Activated CD4-positive, alpha-beta T cell treated with anti-CD3 and anti-CD28 coated beads, Interleukin-2, amount 50 U/mL, for 4 hours (primary cell): ENCODE data around the gene SARM1.

Source experiments
- DNase-seq, 2 experiments: peaks; one replicate each; pipeline ENCODE4 v3.0.0-alpha.2; 2020

Gene SARM1

GRCh38 chr17:28369684-28370034 lies 1.8 kb upstream of the SARM1 start:
- DNase-seq = no peak

GRCh38 chr17:28370035-28370743 lies 1.3 kb upstream of the SARM1 start, which contains the start of gene VTN:
Gene VTN (minus strand): TSS chr17:28370307. CDS start chr17:28370203, 104 bp downstream.
- no peak for DNase-seq

DNA sequence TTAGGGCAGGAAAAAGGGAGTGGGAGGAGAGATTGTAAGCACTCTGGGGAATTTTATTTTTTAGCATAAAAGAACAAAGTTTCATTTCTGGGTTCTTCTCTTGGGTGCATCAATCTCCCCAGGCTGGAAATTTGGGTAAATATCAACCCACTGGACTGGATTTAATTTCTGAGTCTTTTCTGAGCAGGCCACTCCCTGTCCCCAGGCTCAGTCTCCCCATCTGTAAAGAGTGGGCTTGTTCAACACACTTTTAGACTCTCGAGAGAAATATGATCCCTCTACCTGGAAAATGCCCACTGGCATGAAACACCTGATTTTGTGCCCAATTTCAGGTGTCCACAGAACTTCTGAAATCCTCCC lies 770 bp upstream of the SARM1 start:
- DNase-seq = no peak

DNA sequence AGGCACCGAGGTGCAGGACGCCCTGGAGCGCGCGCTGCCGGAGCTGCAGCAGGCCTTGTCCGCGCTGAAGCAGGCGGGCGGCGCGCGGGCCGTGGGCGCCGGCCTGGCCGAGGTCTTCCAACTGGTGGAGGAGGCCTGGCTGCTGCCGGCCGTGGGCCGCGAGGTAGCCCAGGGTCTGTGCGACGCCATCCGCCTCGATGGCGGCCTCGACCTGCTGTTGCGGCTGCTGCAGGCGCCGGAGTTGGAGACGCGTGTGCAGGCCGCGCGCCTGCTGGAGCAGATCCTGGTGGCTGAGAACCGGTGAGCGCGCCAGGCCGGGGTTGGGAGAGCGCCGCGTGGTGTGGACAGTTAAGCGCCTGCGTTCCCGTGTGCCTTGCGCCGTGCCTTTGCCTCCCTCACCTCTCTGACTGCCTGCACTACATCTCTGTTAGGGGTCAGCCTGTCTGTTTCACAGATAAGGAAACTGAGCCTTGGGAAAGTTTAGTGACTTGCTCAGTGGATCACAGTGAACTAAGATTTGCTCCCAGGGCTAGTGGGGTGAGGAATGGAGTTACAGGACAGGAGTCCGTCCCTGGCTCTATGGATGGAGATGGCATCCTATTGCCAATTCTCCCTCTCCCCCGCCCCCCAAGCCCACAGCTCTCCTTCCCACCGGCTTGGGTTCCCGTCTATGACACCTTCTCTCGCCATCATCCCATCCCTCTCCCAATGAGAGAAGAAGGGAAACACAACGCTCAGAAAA lies 880 bp downstream of the SARM1 start:
- DNase-seq = no peak

DNA sequence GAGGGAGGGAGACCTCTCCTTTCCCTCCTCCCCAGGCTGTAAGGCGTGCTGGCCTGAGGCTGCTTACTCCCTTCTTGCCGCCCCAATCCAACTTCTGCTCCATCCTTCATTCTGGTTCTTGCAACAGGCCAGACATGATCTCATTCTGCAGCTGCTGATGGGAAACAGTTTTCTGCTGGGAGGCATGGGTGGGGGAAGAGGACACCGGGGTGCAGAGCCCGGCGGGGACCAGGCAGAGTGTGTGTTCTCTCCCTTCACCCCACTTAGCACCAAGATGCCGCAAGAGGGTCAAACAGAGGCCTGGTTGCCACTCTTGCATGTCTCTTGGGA lies 1.4 kb downstream of the SARM1 start:
- no peak for DNase-seq

GRCh38 chr17:28379814-28380801 lies 8.6 kb downstream of the SARM1 start:
- DNase-seq = no peak

GRCh38 chr17:28381141-28381825 lies 9.8 kb downstream of the SARM1 start:
- DNase-seq = no peak

DNA sequence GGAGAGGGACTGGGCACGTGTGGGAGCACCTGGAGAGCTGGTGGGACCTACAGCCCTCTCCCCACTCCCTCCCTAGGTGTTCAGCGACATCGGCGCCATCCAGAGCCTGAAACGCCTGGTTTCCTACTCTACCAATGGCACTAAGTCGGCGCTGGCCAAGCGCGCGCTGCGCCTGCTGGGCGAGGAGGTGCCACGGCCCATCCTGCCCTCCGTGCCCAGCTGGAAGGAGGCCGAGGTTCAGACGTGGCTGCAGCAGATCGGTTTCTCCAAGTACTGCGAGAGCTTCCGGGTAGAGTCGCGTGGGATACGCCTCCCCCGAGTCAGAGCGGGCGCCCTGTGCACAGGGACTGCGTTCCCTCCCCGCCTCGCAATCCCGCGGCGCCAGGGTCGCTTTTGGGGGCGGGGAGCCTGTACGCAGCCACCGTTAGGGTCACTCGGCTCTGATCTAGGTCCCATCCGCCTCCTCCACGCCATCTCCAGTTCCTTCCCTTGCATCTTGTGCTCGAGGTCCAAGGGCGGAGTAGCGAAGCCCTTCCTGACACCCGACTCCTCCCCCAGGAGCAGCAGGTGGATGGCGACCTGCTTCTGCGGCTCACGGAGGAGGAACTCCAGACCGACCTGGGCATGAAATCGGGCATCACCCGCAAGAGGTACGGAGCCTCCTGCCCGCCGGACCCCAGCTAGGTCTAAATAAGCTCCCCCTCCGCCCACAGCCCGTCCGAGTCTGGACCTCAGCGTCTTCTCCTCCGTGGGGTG lies 13.0 kb downstream of the SARM1 start:
- peak; percentile 49 to 52 for DNase-seq

GRCh38 chr17:28385037-28385400 lies 13.5 kb downstream of the SARM1 start:
- no peak for DNase-seq

GRCh38 chr17:28385406-28385805 lies 13.9 kb downstream of the SARM1 start:
- no peak for DNase-seq

DNA sequence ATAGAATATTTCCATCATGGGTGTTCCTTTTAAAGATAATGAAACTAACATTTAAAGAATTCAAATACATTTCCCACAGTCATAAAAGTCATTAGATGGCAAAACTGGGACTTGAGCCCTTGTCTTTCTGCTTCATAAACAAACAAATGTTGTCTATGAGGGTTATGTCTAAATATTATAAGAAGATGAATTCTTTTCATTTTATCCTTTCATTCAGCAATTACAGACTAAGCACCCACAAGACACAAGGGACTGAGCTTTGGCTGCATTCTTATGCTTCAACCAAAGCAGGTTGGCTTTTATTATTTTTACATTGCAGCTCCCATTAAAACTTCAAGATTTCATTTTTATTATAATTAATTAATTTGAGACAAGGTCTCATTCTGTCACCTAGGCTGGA lies 14.9 kb downstream of the SARM1 start:
- no peak for DNase-seq

- DNase-seq = no peak
These were observed 16.6 kb downstream of the SARM1 start for GRCh38 chr17:28388106-28388505.

GRCh38 chr17:28390141-28390540 lies 18.6 kb downstream of the SARM1 start:
- DNase-seq = no peak

DNA sequence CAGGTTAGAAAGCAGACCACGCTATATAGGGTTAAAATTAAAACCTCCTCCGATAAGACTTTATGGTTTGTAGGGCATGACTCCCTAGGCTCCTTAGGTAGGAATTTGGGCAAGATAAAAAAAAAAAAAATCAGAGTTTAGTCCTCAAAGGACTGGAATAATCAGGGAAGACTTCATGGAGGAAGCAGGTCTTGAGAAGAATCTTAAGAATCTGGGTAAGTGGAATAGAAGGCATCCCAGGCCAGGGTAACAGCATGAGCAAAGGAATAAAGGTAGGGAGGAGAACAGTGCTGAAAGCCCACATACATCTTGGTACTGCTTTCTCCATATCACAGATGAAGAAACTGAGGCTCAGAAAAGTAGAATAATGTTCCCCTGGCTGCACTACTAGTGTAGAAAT lies 19.1 kb downstream of the SARM1 start:
- DNase-seq = no peak

GRCh38 chr17:28390984-28391383 lies 19.5 kb downstream of the SARM1 start:
- DNase-seq = no peak

GRCh38 chr17:28391401-28391800 lies 19.9 kb downstream of the SARM1 start:
- no peak for DNase-seq

- DNase-seq = no peak
These were observed 21.0 kb downstream of the SARM1 start for GRCh38 chr17:28392491-28392890.

GRCh38 chr17:28394337-28395116 lies 23.0 kb downstream of the SARM1 start:
- DNase-seq = no peak

DNA sequence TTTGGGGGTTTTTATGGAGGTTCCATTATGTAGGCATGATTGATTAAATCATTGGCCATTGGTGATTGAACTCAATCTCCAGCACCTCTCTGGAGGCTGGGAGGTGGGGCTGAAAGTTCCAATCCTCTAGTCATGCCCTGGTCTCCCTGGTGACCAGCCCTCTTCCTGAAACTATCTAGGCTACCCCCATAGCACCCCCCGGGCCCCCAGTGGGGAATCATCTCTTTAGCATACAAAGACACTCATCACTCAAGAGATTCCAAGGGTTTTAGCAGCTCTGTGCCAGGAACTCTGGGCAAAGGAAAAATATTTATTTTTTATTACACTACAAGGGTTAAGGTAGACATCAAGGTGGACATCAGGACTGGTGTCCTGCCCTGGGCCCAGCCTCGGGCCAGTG lies 23.9 kb downstream of the SARM1 start:
- no peak for DNase-seq

DNA sequence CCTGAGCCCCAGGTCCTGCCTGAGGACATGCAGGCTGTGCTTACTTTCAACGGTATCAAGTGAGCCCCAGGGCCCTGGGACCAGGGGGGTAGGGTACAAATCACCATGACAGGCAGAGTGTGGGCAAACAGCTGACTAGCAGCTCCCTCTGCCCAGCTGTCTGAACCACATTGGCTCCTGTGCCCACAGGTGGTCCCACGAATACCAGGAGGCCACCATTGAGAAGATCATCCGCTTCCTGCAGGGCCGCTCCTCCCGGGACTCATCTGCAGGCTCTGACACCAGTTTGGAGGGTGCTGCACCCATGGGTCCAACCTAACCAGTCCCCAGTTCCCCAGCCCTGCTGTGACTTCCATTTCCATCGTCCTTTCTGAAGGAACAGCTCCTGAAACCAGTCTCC lies 24.5 kb downstream of the SARM1 start:
- no peak for DNase-seq

- no peak for DNase-seq
These were observed 25.2 kb downstream of the SARM1 start for GRCh38 chr17:28396635-28397239.
